Measurements from ENCODE around the gene OBP2B.

DNA sequence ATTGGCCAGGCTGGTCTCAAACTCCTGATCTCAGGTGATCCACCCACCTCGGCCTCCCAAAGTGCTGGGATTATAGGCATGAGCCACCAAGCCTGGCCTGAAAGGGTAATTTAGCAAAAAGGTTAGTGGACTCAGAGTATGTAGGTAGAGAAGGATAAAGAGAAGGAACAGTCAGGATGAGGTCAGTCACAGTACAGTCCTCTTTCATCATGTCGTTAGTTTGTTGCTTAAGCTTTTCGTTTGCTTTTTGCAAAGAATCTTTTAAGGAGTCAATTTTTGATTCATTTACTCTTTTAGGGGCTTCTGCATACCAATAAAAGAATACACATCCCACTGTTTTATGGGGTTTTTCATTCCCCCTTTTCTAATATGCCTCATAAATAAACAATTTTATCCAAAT, 27.5 kb downstream of the OBP2B start:
- TF ChIP-seq POLR2AphosphoS5 (IDR thresholded peaks at IDR 0.05) (no peak), POLR2A (IDR thresholded peaks at IDR 0.05) (no peak)
- TF ChIP-seq, protein P1, sequence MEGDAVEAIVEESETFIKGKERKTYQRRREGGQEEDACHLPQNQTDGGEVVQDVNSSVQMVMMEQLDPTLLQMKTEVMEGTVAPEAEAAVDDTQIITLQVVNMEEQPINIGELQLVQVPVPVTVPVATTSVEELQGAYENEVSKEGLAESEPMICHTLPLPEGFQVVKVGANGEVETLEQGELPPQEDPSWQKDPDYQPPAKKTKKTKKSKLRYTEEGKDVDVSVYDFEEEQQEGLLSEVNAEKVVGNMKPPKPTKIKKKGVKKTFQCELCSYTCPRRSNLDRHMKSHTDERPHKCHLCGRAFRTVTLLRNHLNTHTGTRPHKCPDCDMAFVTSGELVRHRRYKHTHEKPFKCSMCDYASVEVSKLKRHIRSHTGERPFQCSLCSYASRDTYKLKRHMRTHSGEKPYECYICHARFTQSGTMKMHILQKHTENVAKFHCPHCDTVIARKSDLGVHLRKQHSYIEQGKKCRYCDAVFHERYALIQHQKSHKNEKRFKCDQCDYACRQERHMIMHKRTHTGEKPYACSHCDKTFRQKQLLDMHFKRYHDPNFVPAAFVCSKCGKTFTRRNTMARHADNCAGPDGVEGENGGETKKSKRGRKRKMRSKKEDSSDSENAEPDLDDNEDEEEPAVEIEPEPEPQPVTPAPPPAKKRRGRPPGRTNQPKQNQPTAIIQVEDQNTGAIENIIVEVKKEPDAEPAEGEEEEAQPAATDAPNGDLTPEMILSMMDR (IDR thresholded peaks at IDR 0.05), result no peak
